ENCODE data around the gene NPFFR2.

Gene NPFFR2

DNA sequence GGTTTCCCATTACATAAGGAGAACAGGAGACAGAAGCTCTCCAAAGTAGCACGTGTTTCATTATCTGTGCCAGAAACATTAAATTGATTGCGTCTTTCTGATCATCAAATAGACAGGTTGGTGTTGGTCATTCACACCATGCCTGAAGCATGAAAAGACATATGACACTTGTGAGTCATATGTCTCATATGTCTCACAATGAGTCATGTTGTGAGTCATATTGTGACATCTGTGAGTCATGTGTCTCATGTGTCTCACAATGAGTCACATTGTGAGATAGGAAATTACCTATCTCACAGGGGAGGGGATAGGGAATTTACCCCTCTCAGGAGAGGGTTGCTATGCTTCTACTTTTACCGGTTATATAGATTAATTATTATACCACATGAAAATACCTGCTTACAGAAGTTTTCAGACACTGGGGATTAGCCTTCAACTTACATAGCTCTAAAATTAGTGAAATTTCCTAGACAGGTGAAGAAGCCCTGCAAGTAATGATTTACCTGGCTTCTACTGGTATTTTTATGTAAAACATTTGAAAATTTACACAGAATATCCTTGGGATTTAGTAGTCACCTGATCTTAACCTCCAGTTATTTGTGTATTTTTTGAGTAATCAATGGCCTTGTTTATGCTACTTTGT, 80.8 kb downstream of the NPFFR2 start:
- Histone ChIP-seq H3K4me1 (ENCODE audit: low read length) (no peaks in the 10 kb centered on the region), H3F3A (ENCODE audit: insufficient read depth, low read length) (no peaks in the 10 kb centered on the region), H3K27me3 (replicated peaks; ENCODE audit: insufficient read depth, low read length) (no peaks in the 10 kb centered on the region), H2AFZ (ENCODE audit: low read length) (no peak overlapping the region), H3K4me3 (ENCODE audit: low read length) (no peak overlapping the region), H3K4me2 (ENCODE audit: low read depth, low read length) (no peak overlapping the region), H3K9me3 (replicated peaks; ENCODE audit: insufficient read depth, low read length) (no peaks in the 10 kb centered on the region), H3K9ac (ENCODE audit: low read length) (no peak overlapping the region), H4K20me1 (ENCODE audit: insufficient read depth, low read length) (no peaks in the 10 kb centered on the region), H3K9me2 (replicated peaks; ENCODE audit: insufficient read depth, low read length) (no peaks in the 10 kb centered on the region), H3K27ac (ENCODE audit: low read length) (no peak overlapping the region), H3K36me3 (replicated peaks; ENCODE audit: insufficient read depth, low read length) (no peaks in the 10 kb centered on the region), H3K79me2 (ENCODE audit: low read length) (no peaks in the 10 kb centered on the region)
- peak; percentile 20 for DNase-seq
- TF ChIP-seq EZH2phosphoT487 (IDR thresholded peaks at IDR 0.05; ENCODE audit: low read length) (no peak), EZH2 (optimal IDR thresholded peaks at IDR 0.05; ENCODE audit: low read depth, low read length) (no peak)
- TF ChIP-seq, protein P1, sequence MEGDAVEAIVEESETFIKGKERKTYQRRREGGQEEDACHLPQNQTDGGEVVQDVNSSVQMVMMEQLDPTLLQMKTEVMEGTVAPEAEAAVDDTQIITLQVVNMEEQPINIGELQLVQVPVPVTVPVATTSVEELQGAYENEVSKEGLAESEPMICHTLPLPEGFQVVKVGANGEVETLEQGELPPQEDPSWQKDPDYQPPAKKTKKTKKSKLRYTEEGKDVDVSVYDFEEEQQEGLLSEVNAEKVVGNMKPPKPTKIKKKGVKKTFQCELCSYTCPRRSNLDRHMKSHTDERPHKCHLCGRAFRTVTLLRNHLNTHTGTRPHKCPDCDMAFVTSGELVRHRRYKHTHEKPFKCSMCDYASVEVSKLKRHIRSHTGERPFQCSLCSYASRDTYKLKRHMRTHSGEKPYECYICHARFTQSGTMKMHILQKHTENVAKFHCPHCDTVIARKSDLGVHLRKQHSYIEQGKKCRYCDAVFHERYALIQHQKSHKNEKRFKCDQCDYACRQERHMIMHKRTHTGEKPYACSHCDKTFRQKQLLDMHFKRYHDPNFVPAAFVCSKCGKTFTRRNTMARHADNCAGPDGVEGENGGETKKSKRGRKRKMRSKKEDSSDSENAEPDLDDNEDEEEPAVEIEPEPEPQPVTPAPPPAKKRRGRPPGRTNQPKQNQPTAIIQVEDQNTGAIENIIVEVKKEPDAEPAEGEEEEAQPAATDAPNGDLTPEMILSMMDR (IDR thresholded peaks at IDR 0.05; ENCODE audit: low read length): no peak

DNA sequence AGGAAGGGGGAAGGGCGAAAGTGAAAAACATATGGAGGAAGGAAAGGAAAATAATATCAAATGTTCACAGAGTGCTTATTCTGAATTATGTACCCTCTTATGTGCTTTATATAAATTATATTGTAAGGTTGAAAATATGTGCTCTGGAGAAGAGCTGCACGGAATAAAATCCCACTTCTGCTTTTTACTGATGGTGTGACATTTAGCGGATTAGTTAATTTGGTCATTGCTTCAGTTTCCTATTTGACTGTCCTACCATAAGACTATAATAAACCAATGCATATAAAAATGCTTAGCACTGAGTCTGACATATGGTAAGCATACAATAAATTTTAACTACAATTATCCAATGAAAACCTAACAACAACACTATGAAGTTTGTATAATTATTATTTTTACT, 86.2 kb downstream of the NPFFR2 start:
- no peaks in the 10 kb centered on the region for H3K79me2 ChIP-seq (ENCODE audit: low read length)
- H3K9ac ChIP-seq (ENCODE audit: low read length): no peak overlapping the region
- no peaks in the 10 kb centered on the region for H3K9me3 ChIP-seq (replicated peaks; ENCODE audit: insufficient read depth, low read length)
- no peaks in the 10 kb centered on the region for H3K36me3 ChIP-seq (replicated peaks; ENCODE audit: insufficient read depth, low read length)
- no peaks in the 10 kb centered on the region for H3K27me3 ChIP-seq (replicated peaks; ENCODE audit: insufficient read depth, low read length)
- no peak for DNase-seq
- H3K4me3 ChIP-seq (ENCODE audit: low read length): no peak overlapping the region
- no peaks in the 10 kb centered on the region for H3K9me2 ChIP-seq (replicated peaks; ENCODE audit: insufficient read depth, low read length)
- no peak overlapping the region for H3K27ac ChIP-seq (ENCODE audit: low read length)
- H2AFZ ChIP-seq (ENCODE audit: low read length): no peak overlapping the region
- H3F3A ChIP-seq (ENCODE audit: insufficient read depth, low read length): no peaks in the 10 kb centered on the region
- TF ChIP-seq, protein P1 (IDR thresholded peaks at IDR 0.05; ENCODE audit: low read length): no peak
- TF ChIP-seq EZH2phosphoT487 (IDR thresholded peaks at IDR 0.05; ENCODE audit: low read length) (no peak), EZH2 (optimal IDR thresholded peaks at IDR 0.05; ENCODE audit: low read depth, low read length) (no peak)
- no peaks in the 10 kb centered on the region for H3K4me1 ChIP-seq (ENCODE audit: low read length)
- H3K4me2 ChIP-seq (ENCODE audit: low read depth, low read length): no peak overlapping the region
- H4K20me1 ChIP-seq (ENCODE audit: insufficient read depth, low read length): no peaks in the 10 kb centered on the region

DNA sequence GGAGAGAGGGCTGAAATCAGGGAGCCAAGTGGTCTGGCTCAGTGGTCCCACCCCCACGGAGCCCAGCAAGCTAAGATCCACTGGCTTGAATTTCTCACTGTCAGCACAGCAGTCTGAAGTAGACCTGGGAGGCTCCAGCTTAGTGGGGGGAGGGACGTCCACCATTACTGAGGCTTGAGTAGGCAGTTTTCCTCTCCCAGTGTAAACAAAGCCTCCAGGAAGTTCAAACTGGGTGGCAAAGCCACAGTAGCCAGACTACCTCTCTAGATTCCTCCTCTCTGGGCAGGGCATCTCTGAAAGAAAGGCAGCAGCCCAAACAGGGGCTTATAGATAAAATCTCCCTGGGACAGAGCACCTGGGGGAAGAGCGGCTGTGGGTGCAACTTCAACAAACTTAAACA, 88.1 kb downstream of the NPFFR2 start:
- Histone ChIP-seq H3F3A (ENCODE audit: insufficient read depth, low read length) (no peaks in the 10 kb centered on the region), H3K9me3 (replicated peaks; ENCODE audit: insufficient read depth, low read length) (no peaks in the 10 kb centered on the region), H3K9ac (ENCODE audit: low read length) (no peak overlapping the region), H3K27me3 (replicated peaks; ENCODE audit: insufficient read depth, low read length) (no peaks in the 10 kb centered on the region), H3K9me2 (replicated peaks; ENCODE audit: insufficient read depth, low read length) (no peaks in the 10 kb centered on the region), H3K27ac (ENCODE audit: low read length) (no peak overlapping the region), H3K79me2 (ENCODE audit: low read length) (no peaks in the 10 kb centered on the region), H3K4me1 (ENCODE audit: low read length) (no peaks in the 10 kb centered on the region), H4K20me1 (ENCODE audit: insufficient read depth, low read length) (no peaks in the 10 kb centered on the region), H3K4me2 (ENCODE audit: low read depth, low read length) (no peak overlapping the region), H3K4me3 (ENCODE audit: low read length) (no peak overlapping the region), H3K36me3 (replicated peaks; ENCODE audit: insufficient read depth, low read length) (no peaks in the 10 kb centered on the region), H2AFZ (ENCODE audit: low read length) (no peak overlapping the region)
- TF ChIP-seq, protein P1 (IDR thresholded peaks at IDR 0.05; ENCODE audit: low read length): no peak
- TF ChIP-seq EZH2phosphoT487 (IDR thresholded peaks at IDR 0.05; ENCODE audit: low read length) (no peak), EZH2 (optimal IDR thresholded peaks at IDR 0.05; ENCODE audit: low read depth, low read length) (no peak)
- DNase-seq: no peak

All from MM.1S (cell line).